GM12878 (cell line): ENCODE data around the gene CFDP1. TPM values are rescaled to one million over a fixed set of nuclear protein-coding genes. Genes with fewer than 3 reads are reported as not detected.

ENCODE experiments used
- ATAC-seq: fragments of 200-7000 bp; cut with Tn5 transposase; 3 replicates; pipeline ENCODE4 v1.9.1; 2020; ENCODE audit warnings: mild to moderate bottlenecking, moderate library complexity
- BruUV-seq: library from RNA; stranded (reverse); fragments of 400-500 nt; replicated peaks from 2 replicates; lab custom pipeline; 2021; lab: Mats Ljungman, UMichigan
- CTCF ChIA-PET: fragments of 300-600 bp; sonication (Branson Sonifier 250); formaldehyde crosslinking; extraction: SDS; loops from one replicate; lab custom pipeline; 2021; ENCODE audit warnings: inconsistent platforms; lab: Yijun Ruan, JAX
- POLR2A ChIA-PET: fragments of 350-600 bp; formaldehyde crosslinking; extraction: SDS; loops from one replicate; lab custom pipeline; 2021; ENCODE audit warnings: inconsistent platforms; lab: Charles Lee
- RAD21 ChIA-PET: fragments of 300-600 bp; sonication (Branson Sonifier 250); formaldehyde crosslinking; loops from one replicate; lab custom pipeline; 2023; ENCODE audit warnings: antibody characterized with exemption; ENCODE audit not compliant: unreplicated experiment; lab: Charles Lee
- SMC1A ChIA-PET: fragments of 300-600 bp; sonication (Branson Sonifier 250); formaldehyde crosslinking; loops from one replicate; lab custom pipeline; 2023; ENCODE audit not compliant: unreplicated experiment, uncharacterized antibody; lab: Charles Lee
- DNase-seq: peaks from one replicate; pipeline ENCODE4 v3.0.0-alpha.2; 2011; ENCODE audit warnings: low read depth, low spot score
- FAIRE-seq: peaks from 3 replicates; lab custom pipeline; 2011; peaks lifted over from hg19 to GRCh38; lab: Jason Lieb, UNC
- H2AFZ ChIP-seq: 2 replicates; pipeline ENCODE4 v1.6.0; 2011; ENCODE audit warnings: low read depth, low read length, control low read depth; ENCODE audit not compliant: control insufficient read depth
- H3K27ac ChIP-seq: 2 replicates; pipeline ENCODE4 v1.5.1; 2011; ENCODE audit warnings: control low read depth; ENCODE audit not compliant: control insufficient read depth, insufficient read depth
- H3K27me3 ChIP-seq, 2 experiments: replicated peaks in 1 of 2; 2 replicates each; pipeline versions ENCODE4 v1.6.0 to v1.6.1; 2011; ENCODE audit warnings: low read length in 1 of 2; ENCODE audit not compliant: control insufficient read depth in 2 of 2, insufficient read depth in 2 of 2
- H3K36me3 ChIP-seq, 2 experiments: 2 replicates each; pipeline ENCODE4 v1.5.1; 2011; ENCODE audit warnings: low read length in 1 of 2; ENCODE audit not compliant: control insufficient read depth in 2 of 2, insufficient read depth in 2 of 2
- H3K4me1 ChIP-seq: 2 replicates; pipeline ENCODE4 v1.6.1; 2011; ENCODE audit warnings: mild to moderate bottlenecking, low read length, moderate library complexity, mixed read lengths; ENCODE audit not compliant: control insufficient read depth, insufficient read depth
- H3K4me2 ChIP-seq: 2 replicates; pipeline ENCODE4 v1.6.0; 2011; ENCODE audit warnings: control low read depth; ENCODE audit not compliant: control insufficient read depth, insufficient read depth
- H3K4me3 ChIP-seq: fragments of 200-600 bp; sonication (generic); 2 replicates; pipeline ENCODE4 v1.5.1; 2016
- H3K79me2 ChIP-seq: 2 replicates; pipeline ENCODE4 v1.6.0; 2011; ENCODE audit warnings: low read length; ENCODE audit not compliant: control insufficient read depth, insufficient read depth
- H3K9ac ChIP-seq: 2 replicates; pipeline ENCODE4 v1.8.0; 2011; ENCODE audit warnings: low read length, control low read depth, mixed read lengths; ENCODE audit not compliant: control insufficient read depth, insufficient read depth
- H3K9me3 ChIP-seq: replicated peaks from 3 replicates; pipeline ENCODE4 v1.5.1; 2011; ENCODE audit warnings: mild to moderate bottlenecking, low read length; ENCODE audit not compliant: control insufficient read depth, insufficient read depth
- H4K20me1 ChIP-seq: 2 replicates; pipeline ENCODE4 v1.6.0; 2011; ENCODE audit not compliant: control insufficient read depth, insufficient read depth
- ATF2 ChIP-seq: IDR thresholded peaks from 2 replicates; pipeline ENCODE4 v1.6.1; 2012; ENCODE audit warnings: low read length, inconsistent platforms
- JUNB ChIP-seq: IDR thresholded peaks from 2 replicates; pipeline ENCODE4 v1.6.1; 2016; ENCODE audit warnings: antibody characterized with exemption, mild to moderate bottlenecking
- RAD21 ChIP-seq: IDR thresholded peaks from 2 replicates; pipeline ENCODE4 v1.6.1; 2011; ENCODE audit warnings: mild to moderate bottlenecking, low read depth, low read length, moderate library complexity; ENCODE audit not compliant: insufficient read depth
- WGBS: methylation state at CpG from one replicate; pipeline ENCODE4 v1.1.6; 2016; ENCODE audit warnings: low lambda C conversion rate; ENCODE audit not compliant: insufficient replicate concordance, insufficient coverage; ENCODE audit errors: missing lambda C conversion rate; 5-methylcytosine and 5-hydroxymethylcytosine counted together
- in situ Hi-C: fragments of 300-500 bp; cut with MboI; formaldehyde crosslinking; loops from 9 replicates; pipeline ENCODE4 v1.14.3; 2018; ENCODE audit warnings: mixed read lengths
- intact Hi-C: fragments of 100-400 bp; cut with micrococcal nuclease; formaldehyde crosslinking; loops from one replicate; pipeline ENCODE4 v1.14.2; 2022; ENCODE audit not compliant: unreplicated experiment
- polyA plus RNA-seq, 11 experiments: library from polyadenylated mRNA; depleted of rRNA in 4 of 11; unstranded in 6 of 11; stranded (reverse) in 5 of 11; fragments of >200 nt; fragmentation: Nextera tagmentation in 4 of 11; fragmentation: Illumina TruSeq in 1 of 11; extraction: Ambion mirVana in 4 of 11; extraction: Trizol in 1 of 11; gene quantifications; 1 replicate in 1 of 11; 2 replicates in 10 of 11; pipeline versions ENCODE4 v1.2.1 to v1.2.3, GENCODE V29; 2011 to 2016; ENCODE audit warnings: inconsistent platforms in 2 of 11, missing spikeins in 2 of 11, low read depth in 1 of 11
- total RNA-seq, 4 experiments: library from RNA; depleted of rRNA in 3 of 4; stranded (reverse); fragments of >200 nt in 3 of 4; fragmentation: Illumina TruSeq in 1 of 4; extraction: Trizol in 1 of 4; gene quantifications; 2 replicates each; pipeline versions ENCODE4 v1.2.1 to v1.2.3, GENCODE V29; 2013 to 2021

Gene CFDP1
- total and polyA plus RNA-seq, 10 of the 15 experiments (the other 5 are each of a cell fraction or from before 2014, with no cell fraction given): 22.3 to 64.8 (median 36.7) TPM

DNA sequence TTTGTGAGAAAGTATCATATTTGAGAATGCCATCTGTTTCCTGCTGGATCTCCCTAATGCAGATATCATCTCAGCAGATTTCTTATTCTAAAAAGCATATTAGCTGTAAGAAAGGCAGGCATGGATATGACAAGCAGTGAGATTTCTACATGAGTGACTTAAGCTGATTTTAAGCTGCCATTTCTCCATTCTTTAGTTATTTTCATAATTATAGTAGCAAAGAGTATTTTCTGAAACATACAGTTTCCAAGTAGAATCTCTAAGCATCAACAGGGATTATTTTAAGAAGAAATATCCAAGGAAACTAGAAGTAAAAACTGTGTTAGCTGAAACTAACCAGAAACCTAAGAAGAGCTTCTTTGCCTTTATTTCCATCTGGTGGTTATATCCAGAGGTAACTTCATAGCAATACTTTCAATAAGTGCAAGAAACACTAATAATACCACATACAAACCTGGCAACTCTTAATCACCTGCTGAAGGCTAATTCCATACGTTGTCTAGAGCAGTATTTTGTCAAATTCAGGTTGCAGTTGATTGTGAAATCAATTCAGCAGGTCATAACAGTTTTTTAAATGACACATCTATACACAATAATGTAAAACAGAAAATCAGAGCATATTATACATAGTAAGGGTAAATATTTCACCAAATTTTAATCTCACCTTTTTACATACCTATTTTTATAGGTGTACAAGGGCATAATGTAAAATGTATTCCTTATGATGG, 42.2 kb downstream of the CFDP1 start:
- Histone ChIP-seq H3K9me3 (no peaks in the 10 kb centered on the region), H2AFZ (no peak overlapping the region), H4K20me1 (no peaks in the 10 kb centered on the region), H3K27me3 (no peaks in the 10 kb centered on the region), H3K4me1 (no peaks in the 10 kb centered on the region), H3K79me2 (no peaks in the 10 kb centered on the region), H3K9ac (no peak overlapping the region), H3K4me2 (no peak overlapping the region), H3K27ac (no peak overlapping the region), H3K36me3 (peaks cover 0 to 3% of the 10 kb centered on the region in 2 experiments), H3K4me3 (no peak overlapping the region)
- RAD21 ChIA-PET: interaction anchor here (1.1 to 2.8 kb wide), 4 partner anchors 9 to 157 kb away, joined by 3 to 9 read pairs (median 3); no protein-coding TSS in a partner anchor
- 42% methylated on average over 1 of the region's 1 CpG for WGBS
- CTCF ChIA-PET: interaction anchor here (0.5 to 5.4 kb wide), 7 partner anchors 10 to 415 kb away, joined by 3 to 53 read pairs (median 3); no protein-coding TSS in a partner anchor
- intact Hi-C loops: no loop called here
- no peak for DNase-seq
- no peak for FAIRE-seq
- in situ Hi-C loops: no loop called here
- SMC1A ChIA-PET: interaction anchor here (0.6 to 3.9 kb wide), 7 partner anchors 10 to 191 kb away, joined by 3 to 17 read pairs (median 3); no protein-coding TSS in a partner anchor
- no peak for TF ChIP-seq JUNB
- no peak for TF ChIP-seq ATF2
- no peak for TF ChIP-seq RAD21
- no peak for ATAC-seq
- POLR2A ChIA-PET: no interaction called here
- no TSS peak for BruUV-seq
